AG10803 (cell line): ENCODE data around the gene RALB.

Experiments
- DNase-seq: peaks from one replicate; pipeline ENCODE4 v3.0.0; 2010; ENCODE audit warnings: low read depth
- H3K4me3 ChIP-seq: 2 replicates; pipeline ENCODE4 v1.5.1; 2011; ENCODE audit warnings: mild to moderate bottlenecking, low read length, control low read depth
- CTCF ChIP-seq: conservative IDR thresholded peaks from 2 replicates; pipeline ENCODE4 v1.5.1; 2011; ENCODE audit warnings: mild to moderate bottlenecking, low read length, control low read depth, inconsistent platforms

Gene RALB

DNA sequence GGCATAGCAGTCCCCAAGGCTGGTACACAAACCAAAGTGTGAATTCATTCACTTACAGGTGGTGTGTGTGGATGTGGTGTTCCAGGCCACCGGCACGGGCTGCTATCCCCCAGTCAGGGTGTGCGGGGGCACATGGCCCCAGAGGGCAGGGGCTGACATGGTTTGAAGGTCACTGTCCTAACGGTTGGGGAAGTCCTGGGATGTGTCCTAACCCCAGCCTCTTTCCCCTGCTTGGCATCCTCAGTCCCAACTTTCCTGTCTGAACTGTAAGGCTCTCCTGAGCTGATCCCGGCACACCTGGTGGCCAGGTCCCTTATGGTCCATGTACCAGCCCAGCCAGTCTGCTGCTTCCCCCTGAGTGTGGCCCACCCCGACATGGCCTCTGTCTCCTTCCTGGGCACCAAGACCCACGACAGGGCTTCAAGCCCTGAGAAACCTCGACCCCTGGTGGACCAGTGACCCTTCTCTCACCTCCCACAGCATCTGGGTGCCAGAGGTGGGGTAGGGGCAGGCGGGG is 27.0 kb upstream of the RALB start:
- TF ChIP-seq CTCF: no peak
- no peak overlapping the region for H3K4me3 ChIP-seq
- DNase-seq: no peak

DNA sequence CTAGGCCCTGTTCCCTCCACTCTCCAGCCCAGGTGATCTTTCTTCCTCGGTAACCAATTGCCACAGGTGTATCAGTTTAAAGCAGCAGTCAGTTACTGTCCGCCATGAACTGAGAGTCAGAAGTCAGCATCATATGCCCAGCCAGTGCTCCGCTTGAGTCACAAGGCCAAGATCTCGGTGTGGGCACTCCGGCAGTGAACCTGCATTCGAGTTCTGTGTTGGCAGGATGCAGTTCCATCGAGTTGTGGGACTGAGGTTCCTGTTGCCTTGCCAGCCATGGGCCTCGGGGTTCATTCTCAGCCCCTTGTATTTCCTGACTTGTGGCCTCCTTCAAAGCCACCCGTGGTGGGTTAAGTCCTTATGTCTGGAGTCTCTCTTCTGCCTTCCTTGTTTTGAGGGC is 26.3 kb upstream of the RALB start:
- no peak for TF ChIP-seq CTCF
- H3K4me3 ChIP-seq: no peak overlapping the region
- no peak for DNase-seq

GRCh38 chr2:120227111-120227991 is 25.3 kb upstream of the RALB start:
- DNase-seq: no peak
- H3K4me3 ChIP-seq: no peak overlapping the region
- no peak for TF ChIP-seq CTCF

GRCh38 chr2:120228503-120228902 is 24.1 kb upstream of the RALB start:
- no peak for TF ChIP-seq CTCF
- H3K4me3 ChIP-seq: no peak overlapping the region
- no peak for DNase-seq

DNA sequence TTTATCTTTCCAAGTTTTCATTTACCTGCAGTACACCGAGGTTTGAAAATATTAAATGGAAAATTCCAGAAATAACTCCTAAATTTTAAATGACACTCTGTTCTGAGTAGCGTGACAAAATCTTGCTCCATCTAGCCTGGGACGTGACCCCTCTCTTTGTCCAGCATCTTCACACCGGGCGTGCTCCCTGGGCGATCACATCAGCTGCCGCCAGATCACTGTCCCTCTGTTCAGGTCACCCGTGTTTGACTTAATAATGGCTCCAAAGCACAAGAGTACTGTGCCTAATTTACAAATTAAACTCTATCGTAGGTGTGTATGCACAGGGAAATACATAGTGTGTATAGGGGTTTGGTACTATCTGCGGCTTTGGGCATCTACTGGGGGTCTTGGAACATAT is 23.3 kb upstream of the RALB start:
- no peak overlapping the region for H3K4me3 ChIP-seq
- DNase-seq: no peak
- no peak for TF ChIP-seq CTCF

DNA sequence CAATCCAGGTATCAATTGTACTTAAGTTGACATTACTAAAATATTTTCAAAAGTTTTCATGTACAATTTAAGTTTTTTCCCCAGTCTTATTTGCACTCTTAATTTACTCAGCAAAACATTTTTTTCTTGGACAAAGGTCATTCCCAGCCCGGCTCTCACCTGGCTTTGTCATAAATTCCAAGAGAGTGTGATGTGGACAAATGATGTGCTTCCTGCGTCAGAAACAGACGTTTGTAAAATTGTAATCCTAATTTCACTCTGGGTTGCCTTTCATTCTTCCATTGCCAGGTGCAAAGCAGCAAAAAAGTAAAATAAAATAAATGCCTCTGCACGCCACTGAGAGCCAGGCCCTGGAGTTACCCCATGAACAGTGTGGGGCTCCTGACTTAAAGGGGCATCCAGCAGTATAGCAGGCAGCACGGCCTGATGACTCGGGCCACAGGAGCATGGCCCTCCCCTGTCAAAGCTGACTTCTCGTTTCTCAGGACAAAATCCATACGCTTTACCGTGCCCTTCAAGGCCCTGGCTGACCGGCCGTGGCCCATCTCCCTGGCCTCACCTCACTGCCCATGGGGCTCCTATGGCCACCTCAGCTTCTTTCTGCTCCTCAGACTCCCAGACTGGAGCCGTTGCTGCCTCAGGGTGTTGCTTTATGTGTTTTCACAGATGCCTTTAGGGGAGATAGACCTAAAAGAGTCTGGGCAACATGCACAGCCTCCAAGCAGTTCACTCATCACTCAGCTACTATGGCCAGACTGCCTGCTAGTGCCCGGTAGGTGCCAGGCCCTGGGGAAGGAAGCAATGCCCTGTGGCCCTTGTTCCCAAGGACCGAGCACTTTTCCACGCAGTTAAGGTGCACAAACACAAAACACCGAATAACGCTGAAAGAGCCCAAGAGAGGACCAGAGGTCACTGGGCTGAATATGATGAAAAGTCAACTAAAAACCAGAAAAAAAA is 21.9 kb upstream of the RALB start:
- no peak overlapping the region for H3K4me3 ChIP-seq
- no peak for TF ChIP-seq CTCF
- no peak for DNase-seq
